ENCODE results near the gene TOPBP1.
"Not testable (repeated sequence)": the region's sequence is repeated elsewhere in the genome, so short reads cannot be mapped to it uniquely, and the experiment has no call there.

TOPBP1 gene

GRCh38 chr3:133675631-133676335 lies 14.0 kb upstream of the TOPBP1 start:
- DNase-seq (ENCODE audit: extremely low read depth in 1 of 2, low read depth in 1 of 2), result no peak

GRCh38 chr3:133674290-133674919 lies 12.7 kb upstream of the TOPBP1 start:
- no peak for DNase-seq (ENCODE audit: extremely low read depth in 1 of 2, low read depth in 1 of 2)

- no peak for DNase-seq (ENCODE audit: extremely low read depth in 1 of 2, low read depth in 1 of 2)
These were observed 12.0 kb upstream of the TOPBP1 start for GRCh38 chr3:133673746-133674145.

GRCh38 chr3:133672461-133672860 lies 10.7 kb upstream of the TOPBP1 start:
- DNase-seq (ENCODE audit: extremely low read depth in 1 of 2, low read depth in 1 of 2), result no peak

- no peak for DNase-seq (ENCODE audit: extremely low read depth in 1 of 2, low read depth in 1 of 2)
These were observed 8.8 kb upstream of the TOPBP1 start for GRCh38 chr3:133670525-133670995.

GRCh38 chr3:133669949-133670524 lies 8.3 kb upstream of the TOPBP1 start:
- no peak for DNase-seq (ENCODE audit: extremely low read depth in 1 of 2, low read depth in 1 of 2)

GRCh38 chr3:133667118-133667517 lies 5.4 kb upstream of the TOPBP1 start:
- DNase-seq (ENCODE audit: extremely low read depth in 1 of 2, low read depth in 1 of 2), result no peak

GRCh38 chr3:133665188-133665587 lies 3.4 kb upstream of the TOPBP1 start:
- DNase-seq (ENCODE audit: extremely low read depth in 1 of 2, low read depth in 1 of 2), result not testable (repeated sequence)

- no peak for DNase-seq (ENCODE audit: extremely low read depth in 1 of 2, low read depth in 1 of 2)
These were observed 2.0 kb upstream of the TOPBP1 start for GRCh38 chr3:133663569-133664313.

- no peak for DNase-seq (ENCODE audit: extremely low read depth in 1 of 2, low read depth in 1 of 2)
These were observed 524 bp upstream of the TOPBP1 start for GRCh38 chr3:133662278-133662651.

- no peak for DNase-seq (ENCODE audit: extremely low read depth in 1 of 2, low read depth in 1 of 2)
These were observed 1.9 kb downstream of the TOPBP1 start for GRCh38 chr3:133659806-133660205.

GRCh38 chr3:133655731-133656515 lies 5.8 kb downstream of the TOPBP1 start:
- no peak for DNase-seq (ENCODE audit: extremely low read depth in 1 of 2, low read depth in 1 of 2)

GRCh38 chr3:133649486-133650068 lies 12.2 kb downstream of the TOPBP1 start:
- no peak for DNase-seq (ENCODE audit: extremely low read depth in 1 of 2, low read depth in 1 of 2)

- DNase-seq (ENCODE audit: extremely low read depth in 1 of 2, low read depth in 1 of 2), result no peak
These were observed 17.0 kb downstream of the TOPBP1 start for GRCh38 chr3:133644768-133645167.

GRCh38 chr3:133643611-133644010 lies 18.1 kb downstream of the TOPBP1 start:
- no peak for DNase-seq (ENCODE audit: extremely low read depth in 1 of 2, low read depth in 1 of 2)

GRCh38 chr3:133641254-133641653 lies 20.5 kb downstream of the TOPBP1 start:
- DNase-seq (ENCODE audit: extremely low read depth in 1 of 2, low read depth in 1 of 2), result no peak

- DNase-seq (ENCODE audit: extremely low read depth in 1 of 2, low read depth in 1 of 2), result no peak
These were observed 28.3 kb downstream of the TOPBP1 start for GRCh38 chr3:133633439-133633838.

GRCh38 chr3:133629146-133629545 lies 32.6 kb downstream of the TOPBP1 start:
- DNase-seq (ENCODE audit: extremely low read depth in 1 of 2, low read depth in 1 of 2), result no peak

- DNase-seq (ENCODE audit: extremely low read depth in 1 of 2, low read depth in 1 of 2), result no peak
These were observed 34.0 kb downstream of the TOPBP1 start for GRCh38 chr3:133627789-133628188.

GRCh38 chr3:133620066-133620784 lies 41.5 kb downstream of the TOPBP1 start:
- DNase-seq (ENCODE audit: extremely low read depth in 1 of 2, low read depth in 1 of 2), result no peak
